Retinal pigment epithelial cell (primary cell): ENCODE data around the gene CRIP3.
"Not testable (repeated sequence)": the region's sequence is repeated elsewhere in the genome, so short reads cannot be mapped to it uniquely, and the experiment has no call there.

Source experiments
- DNase-seq: peaks from one replicate; pipeline ENCODE4 v3.0.0-alpha.2; 2010; ENCODE audit warnings: low read depth
- H3K4me3 ChIP-seq: 2 replicates; pipeline ENCODE4 v1.5.1; 2011; ENCODE audit warnings: mild to moderate bottlenecking, low read length, control low read depth, moderate library complexity
- CTCF ChIP-seq: conservative IDR thresholded peaks from 2 replicates; pipeline ENCODE4 v1.5.1; 2011; ENCODE audit warnings: low read depth, low read length, control low read depth, inconsistent platforms

CRIP3 gene

GRCh38 chr6:43308101-43308989, at the start of gene CRIP3:
CRIP3 (minus strand) TSS chr6:43308826; CDS start chr6:43308792, 34 bp downstream.
- peak within 1 kb of the TSS; percentile 14 for H3K4me3 ChIP-seq
- TF ChIP-seq CTCF: peak; percentile 45
- DNase-seq: no peak

GRCh38 chr6:43355862-43356590, 47.4 kb upstream of the CRIP3 start:
- DNase-seq: no peak
- TF ChIP-seq CTCF: peak; percentile 51
- no peak overlapping the region for H3K4me3 ChIP-seq

GRCh38 chr6:43351951-43352350, 43.3 kb upstream of the CRIP3 start:
- DNase-seq, H3K4me3 ChIP-seq: not testable (repeated sequence)

- TF ChIP-seq CTCF: no peak
- no peak for DNase-seq
- H3K4me3 ChIP-seq: no peak overlapping the region
Measured at GRCh38 chr6:43347444-43347843, 38.8 kb upstream of the CRIP3 start.

GRCh38 chr6:43347021-43347420, 38.4 kb upstream of the CRIP3 start:
- no peak overlapping the region for H3K4me3 ChIP-seq
- no peak for DNase-seq
- no peak for TF ChIP-seq CTCF

- not testable (repeated sequence) for H3K4me3 ChIP-seq, DNase-seq
Measured at GRCh38 chr6:43346243-43346642, 37.6 kb upstream of the CRIP3 start.

- DNase-seq: no peak
- H3K4me3 ChIP-seq: no peak overlapping the region
- TF ChIP-seq CTCF: no peak
Measured at GRCh38 chr6:43339168-43339567, 30.5 kb upstream of the CRIP3 start.

- no peak overlapping the region for H3K4me3 ChIP-seq
- DNase-seq: no peak
- no peak for TF ChIP-seq CTCF
Measured at GRCh38 chr6:43338243-43338642, 29.6 kb upstream of the CRIP3 start.
